Stomach (tissue), 4 donors: ENCODE measurements around the gene RNASEH2A.

Source experiments
- EP300 ChIP-seq: sonication (generic); formaldehyde crosslinking; IDR thresholded peaks from one replicate; pipeline ENCODE4 v1.6.1; 2017; ENCODE audit warnings: antibody characterized with exemption
- POLR2A ChIP-seq, 4 donors: fragments of 450-650 bp; IDR thresholded peaks; one replicate each; pipeline ENCODE4 v1.6.1; 2016; ENCODE audit warnings: antibody characterized with exemption in 4 of 4, control low read depth in 2 of 4, mild to moderate bottlenecking in 1 of 4, moderate library complexity in 1 of 4
- POLR2AphosphoS5 ChIP-seq, 3 donors: sonication (generic); formaldehyde crosslinking; IDR thresholded peaks; one replicate each; pipeline ENCODE4 v1.6.1; 2016; ENCODE audit warnings: antibody characterized with exemption in 3 of 3
- TF ChIP-seq, protein P1 (sequence below), 7 experiments: fragments of 450-650 bp in 4 of 7; fragments of 200-600 bp in 3 of 7; sonication (generic) in 3 of 7; IDR thresholded peaks; one replicate each; pipeline ENCODE4 v1.5.1; 2016 to 2019; ENCODE audit warnings: antibody characterized with exemption in 7 of 7, control low read depth in 2 of 7, mild to moderate bottlenecking in 1 of 7

DNA sequence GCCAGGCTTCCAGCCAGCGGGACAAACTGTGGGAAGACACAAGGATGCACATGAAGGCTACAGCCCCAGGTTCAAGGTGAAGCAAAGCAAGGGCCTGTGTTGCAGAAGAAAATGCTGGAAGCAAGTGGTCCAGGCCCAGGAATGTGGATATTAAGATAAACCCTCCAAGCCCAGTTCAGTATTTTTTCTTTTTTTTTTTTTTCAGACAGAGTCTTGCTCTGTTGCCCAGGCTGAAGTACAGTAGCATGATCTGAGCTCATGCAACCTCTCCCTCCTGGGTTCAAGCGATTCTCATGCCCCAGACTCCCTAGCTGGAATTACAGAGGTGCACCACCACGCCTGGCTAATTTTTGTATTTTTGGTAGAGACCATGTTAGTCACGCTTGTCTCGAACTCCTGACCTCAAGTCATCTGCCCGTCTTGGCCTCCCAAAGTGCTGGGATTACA, 9.2 kb upstream of the RNASEH2A start:
- TF ChIP-seq POLR2AphosphoS5 (IDR thresholded peaks at IDR 0.05), result peak in 2 of 3 donors; percentile 4 to 49
- TF ChIP-seq, protein P1, sequence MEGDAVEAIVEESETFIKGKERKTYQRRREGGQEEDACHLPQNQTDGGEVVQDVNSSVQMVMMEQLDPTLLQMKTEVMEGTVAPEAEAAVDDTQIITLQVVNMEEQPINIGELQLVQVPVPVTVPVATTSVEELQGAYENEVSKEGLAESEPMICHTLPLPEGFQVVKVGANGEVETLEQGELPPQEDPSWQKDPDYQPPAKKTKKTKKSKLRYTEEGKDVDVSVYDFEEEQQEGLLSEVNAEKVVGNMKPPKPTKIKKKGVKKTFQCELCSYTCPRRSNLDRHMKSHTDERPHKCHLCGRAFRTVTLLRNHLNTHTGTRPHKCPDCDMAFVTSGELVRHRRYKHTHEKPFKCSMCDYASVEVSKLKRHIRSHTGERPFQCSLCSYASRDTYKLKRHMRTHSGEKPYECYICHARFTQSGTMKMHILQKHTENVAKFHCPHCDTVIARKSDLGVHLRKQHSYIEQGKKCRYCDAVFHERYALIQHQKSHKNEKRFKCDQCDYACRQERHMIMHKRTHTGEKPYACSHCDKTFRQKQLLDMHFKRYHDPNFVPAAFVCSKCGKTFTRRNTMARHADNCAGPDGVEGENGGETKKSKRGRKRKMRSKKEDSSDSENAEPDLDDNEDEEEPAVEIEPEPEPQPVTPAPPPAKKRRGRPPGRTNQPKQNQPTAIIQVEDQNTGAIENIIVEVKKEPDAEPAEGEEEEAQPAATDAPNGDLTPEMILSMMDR (IDR thresholded peaks at IDR 0.05), result no peak
- no peak for TF ChIP-seq EP300
- no peak for TF ChIP-seq POLR2A (IDR thresholded peaks at IDR 0.05)
